HG03159 (cell line): ENCODE data around the gene AFF2.

Experiments used
- ATAC-seq: cut with Tn5 transposase; IDR thresholded peaks from one replicate; pipeline ENCODE4 v1.9.1; 2021; ENCODE audit warnings: mild to moderate bottlenecking, moderate library complexity; ENCODE audit not compliant: unreplicated experiment

AFF2 gene

DNA sequence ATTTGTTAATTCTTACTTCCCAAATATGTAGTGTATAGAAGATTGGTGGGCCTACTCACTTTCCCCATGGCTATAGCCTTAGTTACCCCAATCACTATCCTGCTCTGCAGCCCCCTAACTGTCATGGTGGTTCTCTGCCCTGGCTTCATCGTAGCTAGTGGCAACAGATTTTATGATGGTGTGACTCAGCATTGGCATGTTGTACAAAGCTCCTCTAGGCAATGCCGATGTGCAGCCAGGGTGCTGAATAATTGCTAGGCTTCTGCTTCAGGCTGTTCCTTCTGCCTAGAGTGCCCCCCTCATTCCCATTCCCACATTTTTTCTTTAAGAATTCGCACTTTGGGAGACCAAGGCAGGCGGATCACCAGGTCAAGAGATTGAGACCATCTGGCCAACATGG is 35.2 kb downstream of the AFF2 start:
- no peak for ATAC-seq

DNA sequence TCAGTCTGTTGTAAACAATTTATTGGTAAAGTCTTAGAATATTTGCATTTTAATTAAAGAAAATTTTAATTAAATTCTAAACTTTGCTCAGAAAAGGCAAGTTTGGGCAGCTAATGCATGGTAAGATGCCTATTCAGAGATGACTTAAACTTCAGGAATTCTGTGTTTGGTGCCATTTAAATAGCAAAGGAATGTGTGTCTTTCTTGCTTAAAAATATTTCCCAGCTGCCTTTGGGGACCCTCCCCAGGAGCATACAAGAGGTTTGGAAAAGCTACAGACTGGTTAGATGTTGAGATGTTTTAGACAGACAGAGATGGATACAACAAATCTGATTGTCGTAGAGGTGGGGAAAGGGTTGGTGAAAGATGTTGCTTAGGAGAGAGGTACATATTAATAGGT is 36.5 kb downstream of the AFF2 start:
- no peak for ATAC-seq

DNA sequence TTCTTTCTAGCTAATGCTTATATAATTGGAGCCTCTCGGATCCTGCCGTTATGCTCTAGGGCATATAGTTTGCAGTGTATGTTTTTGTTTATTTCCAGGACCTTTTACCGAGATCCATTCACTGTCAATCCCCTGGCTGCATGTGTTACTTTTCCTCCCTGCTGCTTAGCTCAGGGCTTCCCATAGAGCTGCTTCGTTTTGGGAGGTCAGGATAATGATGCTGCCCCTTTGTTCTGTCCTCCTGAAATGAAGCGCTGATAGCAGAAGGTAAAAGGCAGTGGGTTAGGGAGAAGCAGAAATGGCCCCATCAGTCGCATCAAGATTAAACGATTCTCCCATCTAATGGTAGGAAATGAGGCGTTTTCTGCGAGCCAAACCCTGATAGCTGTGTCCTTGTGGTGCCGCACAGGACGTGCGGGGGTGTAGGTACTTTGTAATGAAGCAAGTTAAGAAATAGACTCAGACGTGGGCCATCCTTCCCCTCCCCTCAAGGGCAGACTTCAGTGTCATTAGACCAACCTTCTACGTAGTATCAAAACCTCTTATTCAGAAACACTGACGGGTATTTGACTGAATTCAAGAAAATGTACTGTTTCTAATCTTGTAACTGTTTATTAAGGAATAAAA is 37.3 kb downstream of the AFF2 start:
- no peak for ATAC-seq

DNA sequence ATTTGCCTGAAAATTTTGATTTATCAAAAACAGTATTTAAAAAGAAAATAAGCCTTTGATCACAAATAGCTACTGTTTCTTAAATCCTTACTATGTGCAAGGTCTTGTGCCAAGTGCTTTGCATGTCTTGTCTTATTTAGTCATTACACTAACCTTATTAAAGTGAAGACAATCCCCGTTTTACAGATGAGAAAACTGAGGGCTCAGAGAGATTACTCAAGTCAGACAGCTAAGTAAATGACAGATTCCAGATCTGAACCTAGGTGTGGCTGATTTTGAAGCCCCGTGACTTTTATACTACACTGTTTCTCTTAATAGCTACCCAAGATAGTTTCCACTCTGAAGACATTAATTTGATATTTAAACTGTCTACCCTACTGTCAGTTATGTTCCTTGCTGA is 38.2 kb downstream of the AFF2 start:
- no peak for ATAC-seq

DNA sequence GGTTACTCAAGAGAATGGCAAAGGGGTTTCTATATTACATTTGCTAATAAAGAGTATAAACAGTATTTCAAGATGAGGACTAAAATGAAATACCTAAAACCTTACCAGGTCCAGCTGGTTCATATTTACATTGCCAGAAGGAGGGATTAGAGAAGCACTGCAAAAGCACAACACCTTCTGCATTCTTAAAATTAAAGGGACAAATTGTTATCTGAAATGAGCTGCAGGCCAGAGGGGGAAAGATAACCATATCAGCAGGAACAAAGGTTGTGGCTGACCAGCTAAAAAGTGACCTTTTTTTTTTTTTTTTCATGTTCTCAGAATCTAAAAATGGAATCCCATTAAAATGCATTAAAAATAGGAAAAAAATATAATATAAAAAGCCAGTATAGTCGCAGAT is 39.7 kb downstream of the AFF2 start:
- no peak for ATAC-seq

DNA sequence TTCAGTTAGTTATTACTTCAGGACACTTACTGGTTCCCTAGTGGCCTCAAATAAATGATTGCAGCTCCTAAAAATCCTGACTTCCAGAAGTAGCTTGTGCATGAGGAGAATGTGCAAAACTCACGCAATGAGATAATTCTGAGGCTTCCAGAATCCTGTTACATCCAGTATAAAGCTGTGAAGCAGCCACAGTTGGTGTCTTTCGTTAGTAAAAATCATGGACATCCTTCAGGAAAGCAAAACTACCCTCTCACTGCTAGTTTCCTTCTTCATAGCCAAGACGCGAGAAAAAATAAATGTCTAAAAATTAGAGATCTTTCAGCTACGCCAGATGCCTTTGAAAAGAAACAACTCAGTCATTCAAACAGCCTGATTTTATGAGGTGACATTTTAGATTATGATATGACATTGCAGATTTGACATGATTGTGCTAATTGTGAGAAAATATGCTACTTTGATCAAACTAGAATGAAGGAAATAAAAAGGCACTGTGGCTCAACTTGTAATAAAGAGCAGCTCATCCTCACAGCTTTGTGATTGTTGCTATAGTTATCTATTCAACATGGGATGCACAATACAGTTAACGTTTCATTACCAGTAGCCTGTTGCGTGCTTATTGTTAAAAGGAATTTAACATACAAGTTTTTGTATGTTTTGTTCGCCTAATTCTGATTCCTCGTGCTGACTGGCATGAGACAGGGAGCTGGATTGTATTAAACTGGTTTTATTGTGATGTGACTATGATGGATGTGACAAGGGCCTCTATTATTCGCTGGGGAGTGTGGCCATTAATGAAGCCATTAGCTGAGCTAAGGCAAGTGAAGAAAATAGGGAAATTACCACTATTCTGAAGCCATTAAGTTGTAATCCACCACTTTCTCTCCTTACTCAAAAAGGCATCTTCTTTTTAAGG is 40.5 kb downstream of the AFF2 start:
- ATAC-seq, result no peak

DNA sequence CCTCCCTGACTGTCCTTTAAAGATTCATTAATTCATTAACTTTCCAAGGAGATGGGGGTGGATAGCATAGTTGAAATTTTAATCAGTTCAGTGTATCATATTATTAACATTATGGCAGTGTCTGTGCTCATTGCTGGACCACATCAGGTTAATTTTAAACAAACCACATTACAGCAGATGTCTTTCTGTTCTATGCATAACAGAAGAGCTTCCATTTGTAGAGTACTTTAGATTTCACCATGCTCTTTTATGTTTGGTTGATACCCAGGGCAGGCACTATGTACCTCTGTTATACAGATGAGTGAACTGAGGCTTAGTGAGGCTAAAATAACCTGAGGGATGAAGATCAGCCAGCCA is 41.1 kb downstream of the AFF2 start:
- peak; percentile 75 for ATAC-seq

DNA sequence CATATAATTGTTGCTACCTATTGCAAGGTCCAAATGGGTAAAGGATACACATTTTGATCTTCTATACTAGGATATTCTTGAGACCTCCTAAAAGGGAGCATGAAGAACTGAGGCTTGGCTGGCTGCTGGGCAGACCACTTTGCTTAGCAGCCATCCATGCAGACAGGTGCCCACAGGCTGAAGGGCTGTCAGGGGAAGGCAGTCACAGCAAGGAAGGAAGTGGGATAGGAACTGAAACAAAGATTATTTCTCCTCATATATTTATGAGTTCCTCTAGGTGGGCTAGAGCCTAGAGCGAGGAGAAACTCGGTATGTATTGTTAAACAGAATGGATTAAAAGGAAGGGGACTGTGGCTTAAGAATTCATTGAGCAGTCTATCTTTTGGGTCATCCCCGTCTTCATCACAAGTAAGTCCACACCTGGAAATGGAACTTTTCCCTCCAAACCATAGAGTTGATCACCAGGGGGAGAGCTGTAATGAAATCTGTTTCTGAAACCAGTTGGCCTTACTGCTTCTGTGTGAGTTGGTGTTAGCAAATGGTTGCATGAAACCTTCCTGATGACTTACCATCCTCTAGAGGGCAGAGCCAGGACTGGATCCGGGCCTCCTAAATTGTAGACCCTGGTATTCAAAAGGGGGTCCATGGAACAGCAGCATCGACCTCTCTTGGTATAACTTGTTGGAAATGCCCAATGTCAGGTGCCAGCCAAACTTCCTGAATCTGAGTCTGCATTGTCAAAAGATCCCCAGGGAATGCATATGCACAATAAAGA is 42.3 kb downstream of the AFF2 start:
- ATAC-seq, result no peak

DNA sequence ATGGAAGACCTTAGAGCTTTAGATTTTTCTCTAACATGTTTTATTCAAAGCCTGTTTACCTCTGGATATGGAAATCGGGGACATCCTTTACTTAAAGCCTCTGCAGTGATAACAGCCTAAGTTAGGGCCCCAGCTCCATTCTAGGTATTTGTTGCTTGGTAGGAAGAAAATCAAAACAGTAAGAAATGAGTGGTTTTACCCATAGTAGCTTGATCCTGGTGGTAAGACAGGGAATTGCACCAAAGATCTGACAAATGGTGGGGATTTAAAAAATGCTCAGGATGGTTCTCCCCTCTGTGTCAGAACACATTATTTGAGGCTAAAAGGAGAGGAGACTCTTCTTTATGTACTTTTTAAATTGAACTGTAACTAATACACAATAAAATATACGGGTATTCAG is 52.4 kb downstream of the AFF2 start:
- no peak for ATAC-seq

DNA sequence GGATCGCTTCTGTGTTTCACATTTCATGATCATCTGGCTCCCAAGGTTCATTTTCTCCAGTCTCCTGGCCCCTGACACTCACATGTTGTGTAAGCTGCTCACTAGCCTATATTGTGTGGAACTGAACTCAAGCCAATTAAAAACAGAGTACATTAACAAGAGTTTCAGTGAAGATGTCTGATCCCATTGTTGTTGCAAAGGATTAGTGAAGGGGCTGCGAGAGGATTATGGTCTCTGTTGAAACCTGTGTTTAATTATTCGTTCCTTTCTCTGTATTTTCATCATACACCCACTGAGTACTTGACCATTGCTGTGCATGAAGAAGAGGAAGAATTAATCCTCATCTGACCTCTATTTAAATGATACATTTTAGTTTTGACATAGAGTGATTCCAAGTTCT is 54.7 kb downstream of the AFF2 start:
- no peak for ATAC-seq

DNA sequence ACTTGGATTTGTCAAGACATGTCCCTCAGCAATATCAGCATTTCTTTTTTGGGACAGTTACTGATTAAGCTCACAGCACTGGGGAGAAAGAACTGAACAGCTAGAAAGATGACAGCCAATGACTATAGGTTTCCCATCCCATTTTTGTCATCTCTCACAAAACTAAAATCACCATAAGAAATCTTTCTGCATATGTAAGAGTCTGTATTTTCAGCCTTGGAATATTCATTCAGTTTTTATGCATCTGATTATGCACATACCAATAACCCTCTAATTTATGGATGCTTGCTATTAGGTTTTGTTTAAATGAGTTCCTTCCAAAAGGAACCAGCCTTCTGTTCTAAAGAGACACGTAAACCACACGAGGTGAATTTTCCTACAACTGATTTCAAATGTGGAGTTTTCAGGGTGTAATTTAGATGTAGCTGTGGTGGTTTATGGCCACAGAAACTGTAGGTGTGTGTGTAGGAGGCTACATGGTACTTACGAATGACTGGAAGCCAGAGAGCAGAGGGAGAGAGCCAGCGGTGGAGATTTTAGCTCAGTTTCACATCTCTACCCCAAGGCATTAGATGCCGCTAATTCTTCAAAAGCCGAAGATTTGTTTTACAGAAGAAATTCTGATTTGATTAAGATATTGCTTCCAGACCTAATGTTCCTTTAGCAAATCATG is 55.3 kb downstream of the AFF2 start:
- ATAC-seq, result no peak

DNA sequence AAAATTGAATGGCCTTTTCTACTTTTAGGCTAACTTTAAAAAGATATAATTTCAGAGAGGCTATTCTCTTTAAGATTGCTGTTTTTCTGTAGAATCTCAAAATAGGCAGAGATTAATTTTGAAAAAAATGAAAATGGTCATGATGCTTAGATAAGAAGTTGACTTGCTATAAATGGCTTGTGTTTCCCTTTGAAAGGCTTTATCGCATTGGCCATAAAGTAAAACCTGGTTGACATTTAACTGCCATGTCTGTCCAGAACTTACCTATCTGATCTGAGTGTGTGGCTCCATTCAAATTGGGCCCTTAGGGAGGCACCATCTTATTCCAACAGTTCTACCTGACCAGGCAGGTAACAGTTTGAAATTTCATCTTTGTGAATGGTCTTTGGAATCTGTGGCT is 56.1 kb downstream of the AFF2 start:
- ATAC-seq, result no peak

DNA sequence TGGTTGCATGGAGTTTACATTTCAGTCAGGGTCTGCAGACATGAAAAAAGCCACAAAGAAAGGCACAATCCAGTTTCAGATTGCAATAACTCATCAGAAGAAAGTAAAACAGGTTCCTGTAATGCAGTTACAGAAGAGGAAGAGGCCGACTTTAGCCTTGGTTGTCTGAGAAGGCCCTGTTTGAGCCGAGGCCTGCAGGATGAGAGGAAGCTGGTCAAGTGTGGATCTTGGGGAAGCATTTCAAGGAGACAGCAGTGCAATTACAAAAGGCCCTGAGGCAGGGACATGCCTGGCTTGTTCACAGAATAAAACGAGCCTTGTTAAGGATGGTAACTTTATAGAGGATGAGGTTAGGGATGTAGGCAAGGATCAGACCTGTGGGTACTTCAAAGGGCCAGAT is 62.4 kb downstream of the AFF2 start:
- ATAC-seq, result no peak

DNA sequence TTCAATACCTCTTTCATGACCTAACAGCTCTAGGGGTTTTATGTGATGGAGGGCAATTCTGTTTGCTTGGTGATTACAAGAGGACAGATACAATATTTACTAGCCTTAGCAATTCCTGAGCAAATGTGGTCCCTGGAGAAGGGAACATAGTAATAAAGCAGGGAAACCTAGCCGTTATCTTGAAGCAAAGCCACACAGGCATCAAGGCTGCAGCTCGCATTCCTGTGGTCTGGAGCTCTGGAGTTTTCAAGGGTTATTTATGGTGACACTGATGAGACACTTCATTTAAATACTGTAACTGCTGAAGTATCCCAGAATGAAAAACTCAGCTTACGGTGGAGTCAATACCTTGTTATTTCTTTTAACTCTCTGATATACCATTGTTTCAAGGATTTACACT is 66.8 kb downstream of the AFF2 start:
- ATAC-seq, result no peak

DNA sequence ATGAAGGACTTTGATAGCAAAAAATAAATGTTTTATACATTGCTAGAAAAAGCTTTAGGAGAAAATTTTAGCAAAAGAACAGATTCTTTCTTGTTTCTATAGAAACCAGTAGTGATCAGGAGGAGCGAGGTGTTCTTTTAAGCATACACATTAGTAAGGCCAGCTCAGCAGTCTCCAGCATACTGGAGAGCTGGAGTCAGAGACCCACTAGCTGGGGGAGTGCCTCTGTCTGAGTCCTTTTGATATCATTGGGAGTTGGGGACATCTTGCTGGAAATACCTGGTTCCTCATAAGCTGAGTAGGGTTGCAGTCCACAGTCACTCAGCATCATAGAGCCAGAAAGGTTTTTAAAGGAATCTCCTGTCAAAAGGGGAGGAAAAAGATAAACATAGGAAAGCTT is 67.4 kb downstream of the AFF2 start:
- no peak for ATAC-seq

DNA sequence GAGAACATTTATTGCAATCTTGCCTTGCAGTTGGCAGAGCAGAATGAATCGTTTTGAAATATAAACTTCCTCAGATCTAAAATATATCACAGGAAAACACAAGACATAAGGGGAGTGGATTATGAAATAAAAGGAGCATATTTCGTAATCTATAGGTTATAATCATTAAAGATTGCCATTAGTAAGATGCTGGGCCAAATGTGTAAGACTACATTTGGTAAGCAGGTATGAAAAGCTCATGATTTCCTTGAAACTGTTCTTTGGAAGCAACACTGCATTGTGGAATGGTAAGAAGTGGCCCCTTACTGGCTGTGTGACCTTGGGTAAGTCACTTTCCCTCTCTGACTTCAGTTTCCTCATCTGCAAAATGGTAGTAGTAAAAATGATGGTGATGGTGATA is 68.3 kb downstream of the AFF2 start:
- no peak for ATAC-seq

DNA sequence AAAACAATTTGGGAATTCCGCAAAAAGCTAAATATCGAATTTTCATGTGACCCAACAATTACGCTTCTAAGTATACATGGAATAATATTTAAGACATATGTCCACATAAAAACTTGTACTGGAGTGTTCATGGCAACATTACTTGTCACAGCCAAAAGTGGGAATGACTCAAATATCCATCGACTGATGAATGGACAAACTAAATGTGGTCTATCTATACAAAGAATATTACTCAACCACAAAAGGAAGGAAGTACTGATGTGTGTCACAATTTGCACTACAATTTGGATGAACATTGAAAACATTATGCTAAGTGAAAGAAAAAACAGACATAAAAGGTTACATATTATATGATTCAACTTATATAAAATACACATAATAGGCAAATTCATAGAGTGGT is 71.9 kb downstream of the AFF2 start:
- no peak for ATAC-seq

DNA sequence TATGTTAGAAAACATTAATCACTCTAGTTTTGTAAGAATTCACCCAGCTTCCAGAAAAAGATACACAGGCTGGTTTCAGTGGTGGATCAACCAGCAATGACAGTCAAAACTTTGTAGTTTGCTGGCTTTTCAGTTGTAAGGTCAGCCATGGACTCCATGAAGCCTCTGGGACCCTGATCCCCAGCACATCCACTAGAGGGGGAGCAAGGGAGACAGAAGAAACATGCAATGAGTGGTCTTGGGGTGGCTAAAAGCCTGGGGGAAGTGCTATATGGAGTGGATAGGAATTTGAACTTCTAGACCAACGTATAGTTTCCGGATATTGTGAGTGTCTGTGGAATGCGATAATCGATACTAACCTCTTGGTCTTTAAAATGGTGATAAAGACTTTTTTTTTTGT is 72.7 kb downstream of the AFF2 start:
- ATAC-seq, result no peak

DNA sequence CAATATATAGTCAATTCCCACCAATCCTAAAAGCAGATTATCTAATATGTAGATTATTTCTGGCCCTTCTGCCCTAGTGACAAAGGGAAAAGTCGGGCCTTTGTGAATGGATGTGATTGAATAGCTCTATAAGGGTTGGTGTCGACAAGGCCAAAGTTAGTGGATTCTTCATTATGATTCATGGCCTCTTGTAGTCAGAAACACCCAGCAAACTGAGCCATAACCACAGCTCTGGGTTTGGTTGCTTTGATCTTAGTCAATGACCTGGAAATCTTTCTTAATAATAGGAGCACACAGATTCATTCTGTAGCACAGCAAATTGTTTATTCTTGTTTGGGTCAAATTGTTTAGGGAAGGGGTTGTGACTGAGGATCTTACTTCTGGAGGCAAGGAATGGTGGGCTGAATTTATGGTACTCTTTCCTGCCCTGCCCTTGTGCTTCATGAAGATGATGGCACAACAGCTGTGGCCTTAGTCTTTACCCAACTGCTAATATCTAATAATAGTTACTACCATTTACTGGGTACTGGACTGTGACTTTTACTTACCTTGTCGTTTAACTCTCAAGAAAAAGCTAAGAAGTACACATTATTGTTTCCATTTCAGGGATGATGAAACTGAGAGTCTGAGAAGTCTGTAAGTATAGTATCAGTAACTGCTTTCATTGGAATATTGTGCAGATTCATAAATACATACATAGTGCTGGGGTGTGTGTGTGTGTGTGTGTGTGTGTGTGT is 74.0 kb downstream of the AFF2 start:
- ATAC-seq, result no peak

DNA sequence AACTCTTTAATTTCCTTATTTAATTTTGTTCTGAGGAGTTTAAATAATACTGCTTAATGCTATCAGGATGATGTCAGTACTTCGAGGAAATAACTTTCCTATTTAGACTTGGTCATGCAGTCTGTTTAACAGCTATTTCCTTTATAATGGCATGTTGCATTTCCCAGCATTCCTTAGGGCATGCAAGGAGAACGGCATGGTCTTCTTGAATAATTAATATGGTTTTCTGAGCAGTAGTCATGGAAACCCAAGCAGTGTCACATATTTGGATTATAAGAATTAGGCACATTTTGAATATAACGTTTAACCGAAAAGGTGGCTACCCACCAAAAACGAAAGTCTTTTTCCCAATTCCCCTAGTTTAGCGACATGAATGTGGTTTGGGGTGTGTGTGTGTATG is 76.0 kb downstream of the AFF2 start:
- no peak for ATAC-seq

DNA sequence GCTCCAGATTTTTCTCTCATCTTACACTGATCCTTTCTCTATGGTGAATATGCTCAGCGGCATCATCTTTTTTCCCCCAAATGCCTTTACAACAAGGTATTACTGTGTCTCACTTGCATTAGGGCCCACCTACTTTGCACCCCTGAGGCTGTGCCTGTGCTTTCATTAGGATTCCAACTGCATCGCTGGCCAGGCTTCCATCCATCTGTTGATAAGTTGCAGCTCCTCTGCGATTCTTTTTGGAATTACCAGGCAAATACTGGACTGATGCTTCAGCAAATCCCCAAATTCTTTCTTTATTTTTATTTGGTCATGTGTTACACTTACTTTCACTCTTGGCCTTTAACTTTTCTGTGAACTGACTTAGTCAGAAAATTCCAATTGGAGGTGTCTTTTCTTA is 77.3 kb downstream of the AFF2 start:
- ATAC-seq, result no peak
